ENCODE results near the gene TLL1. TPM values are rescaled to one million over a fixed set of nuclear protein-coding genes. Genes with fewer than 3 reads are reported as not detected.

TLL1 gene
- total and polyA plus RNA-seq, 4 donors, result 0.04 to 0.25 (median 0.05) TPM; not detected in 1

DNA sequence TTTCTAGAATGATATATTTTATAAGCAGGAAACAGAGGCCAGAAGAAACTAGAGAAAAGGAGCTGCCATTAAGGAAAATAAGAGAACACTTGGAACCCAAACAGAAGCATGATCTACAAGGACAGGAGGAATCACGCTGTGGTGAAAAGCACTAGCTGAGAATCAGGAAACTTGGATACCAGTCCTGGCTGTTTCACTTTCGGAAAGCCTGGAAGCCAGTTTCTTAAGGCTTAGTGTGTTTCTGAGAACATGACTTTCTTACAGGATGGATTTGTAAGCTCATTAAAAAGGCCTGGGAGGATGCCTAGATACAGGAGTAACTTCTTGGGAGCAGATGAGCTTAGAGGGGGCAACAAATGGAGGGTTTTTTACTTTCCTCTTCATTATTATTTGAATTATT, 36.9 kb downstream of the TLL1 start:
- Histone ChIP-seq H3K9ac (ENCODE audit: low read depth in 1 of 2, low read length in 2 of 2) (no peak overlapping the region), H3K36me3 (ENCODE audit: control insufficient read depth in 4 of 4, insufficient read depth in 3 of 4, low read depth in 1 of 4, low read length in 3 of 4) (no peaks in the 10 kb centered on the region), H3K27ac (ENCODE audit: low read depth in 1 of 2, low read length in 2 of 2) (no peak overlapping the region), H3K4me3 (ENCODE audit: low read depth in 1 of 3, low read length in 3 of 3) (no peak overlapping the region), H3K27me3 (ENCODE audit: control insufficient read depth in 4 of 4, insufficient read depth in 4 of 4, low read length in 3 of 4) (peaks cover 0 to 2% (median 0%) of the 10 kb centered on the region in 4 donors), H3K9me3 (ENCODE audit: control insufficient read depth in 4 of 4, low read length in 3 of 4) (no peaks in the 10 kb centered on the region), H3K4me1 (ENCODE audit: control insufficient read depth in 4 of 4, insufficient read depth in 4 of 4, low read length in 3 of 4) (no peaks in the 10 kb centered on the region)
- DNase-seq (ENCODE audit: low spot score), result no peak
- WGBS, result 82% methylated on average over 2 of the region's 2 CpGs
- no peak for TF ChIP-seq HNF4A (conservative IDR thresholded peaks at IDR 0.05)
- TF ChIP-seq, protein P1, sequence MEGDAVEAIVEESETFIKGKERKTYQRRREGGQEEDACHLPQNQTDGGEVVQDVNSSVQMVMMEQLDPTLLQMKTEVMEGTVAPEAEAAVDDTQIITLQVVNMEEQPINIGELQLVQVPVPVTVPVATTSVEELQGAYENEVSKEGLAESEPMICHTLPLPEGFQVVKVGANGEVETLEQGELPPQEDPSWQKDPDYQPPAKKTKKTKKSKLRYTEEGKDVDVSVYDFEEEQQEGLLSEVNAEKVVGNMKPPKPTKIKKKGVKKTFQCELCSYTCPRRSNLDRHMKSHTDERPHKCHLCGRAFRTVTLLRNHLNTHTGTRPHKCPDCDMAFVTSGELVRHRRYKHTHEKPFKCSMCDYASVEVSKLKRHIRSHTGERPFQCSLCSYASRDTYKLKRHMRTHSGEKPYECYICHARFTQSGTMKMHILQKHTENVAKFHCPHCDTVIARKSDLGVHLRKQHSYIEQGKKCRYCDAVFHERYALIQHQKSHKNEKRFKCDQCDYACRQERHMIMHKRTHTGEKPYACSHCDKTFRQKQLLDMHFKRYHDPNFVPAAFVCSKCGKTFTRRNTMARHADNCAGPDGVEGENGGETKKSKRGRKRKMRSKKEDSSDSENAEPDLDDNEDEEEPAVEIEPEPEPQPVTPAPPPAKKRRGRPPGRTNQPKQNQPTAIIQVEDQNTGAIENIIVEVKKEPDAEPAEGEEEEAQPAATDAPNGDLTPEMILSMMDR (IDR thresholded peaks at IDR 0.05; ENCODE audit: low read depth, low read length, missing input control), result no peak
- TF ChIP-seq SP1 (IDR thresholded peaks at IDR 0.05), result no peak
- no peak for TF ChIP-seq FOXA1 (IDR thresholded peaks at IDR 0.05)
- TF ChIP-seq, protein P2, sequence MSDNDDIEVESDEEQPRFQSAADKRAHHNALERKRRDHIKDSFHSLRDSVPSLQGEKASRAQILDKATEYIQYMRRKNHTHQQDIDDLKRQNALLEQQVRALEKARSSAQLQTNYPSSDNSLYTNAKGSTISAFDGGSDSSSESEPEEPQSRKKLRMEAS (IDR thresholded peaks at IDR 0.05), result no peak
- no peak for TF ChIP-seq RXRA (IDR thresholded peaks at IDR 0.05)
- TF ChIP-seq, protein P3, sequence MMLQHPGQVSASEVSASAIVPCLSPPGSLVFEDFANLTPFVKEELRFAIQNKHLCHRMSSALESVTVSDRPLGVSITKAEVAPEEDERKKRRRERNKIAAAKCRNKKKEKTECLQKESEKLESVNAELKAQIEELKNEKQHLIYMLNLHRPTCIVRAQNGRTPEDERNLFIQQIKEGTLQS (IDR thresholded peaks at IDR 0.05), result no peak

DNA sequence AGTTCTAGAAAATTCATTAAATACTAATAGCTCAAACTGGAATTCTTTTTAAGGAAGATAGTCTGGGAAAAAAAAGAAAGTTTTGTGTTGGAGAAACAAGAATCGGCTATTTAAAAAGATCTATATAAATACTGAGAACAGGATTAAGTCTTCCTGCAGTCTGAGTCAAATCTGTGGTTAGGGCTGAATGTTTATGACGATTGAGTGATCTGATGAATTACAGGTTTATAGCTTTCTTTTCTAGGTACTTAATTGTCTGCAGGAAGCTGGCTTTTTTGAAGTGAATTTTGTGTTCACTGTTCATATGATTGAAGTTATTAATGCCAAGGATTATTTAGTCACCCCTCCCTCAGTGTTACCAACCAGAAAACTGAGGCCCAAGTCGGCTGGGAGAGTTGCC, 42.2 kb downstream of the TLL1 start:
- no peak for TF ChIP-seq NR2F2 (IDR thresholded peaks at IDR 0.05)
- DNase-seq (ENCODE audit: low spot score), result no peak
- no peaks in the 10 kb centered on the region for H3K9me3 ChIP-seq (ENCODE audit: control insufficient read depth in 4 of 4, low read length in 3 of 4)
- H3K27me3 ChIP-seq (ENCODE audit: control insufficient read depth in 4 of 4, insufficient read depth in 4 of 4, low read length in 3 of 4), result no peaks in the 10 kb centered on the region
- H3K4me3 ChIP-seq (ENCODE audit: low read depth in 1 of 3, low read length in 3 of 3), result no peak overlapping the region
- WGBS, result 52% methylated on average over 3 of the region's 3 CpGs
- H3K36me3 ChIP-seq (ENCODE audit: control insufficient read depth in 4 of 4, insufficient read depth in 3 of 4, low read depth in 1 of 4, low read length in 3 of 4), result no peaks in the 10 kb centered on the region
- H3K27ac ChIP-seq (ENCODE audit: low read depth in 1 of 2, low read length in 2 of 2), result no peak overlapping the region
- H3K9ac ChIP-seq (ENCODE audit: low read depth in 1 of 2, low read length in 2 of 2), result no peak overlapping the region
- H3K4me1 ChIP-seq (ENCODE audit: control insufficient read depth in 4 of 4, insufficient read depth in 4 of 4, low read length in 3 of 4), result no peaks in the 10 kb centered on the region

DNA sequence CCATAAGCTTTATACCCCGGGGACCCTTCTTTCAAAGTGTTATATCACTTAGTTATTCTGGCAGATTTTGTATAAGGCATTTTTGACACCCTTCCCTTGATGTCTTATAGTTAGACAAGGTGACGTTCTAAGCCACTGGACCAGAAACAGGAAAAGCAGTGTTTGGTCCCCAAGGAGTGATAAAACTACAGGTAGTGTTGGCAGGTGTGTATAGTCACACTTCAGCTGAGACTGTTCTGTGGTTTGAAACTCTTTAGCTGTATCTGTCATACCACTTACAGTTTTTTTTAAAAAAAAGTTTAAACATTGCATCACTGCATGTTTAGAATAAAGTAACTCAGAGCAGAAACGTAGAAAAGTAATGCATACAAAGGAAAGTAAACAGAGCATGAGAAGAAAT, 48.5 kb downstream of the TLL1 start:
- no peaks in the 10 kb centered on the region for H3K9me3 ChIP-seq (ENCODE audit: control insufficient read depth in 4 of 4, low read length in 3 of 4)
- no peak overlapping the region for H3K27ac ChIP-seq (ENCODE audit: low read depth in 1 of 2, low read length in 2 of 2)
- no peaks in the 10 kb centered on the region for H3K4me1 ChIP-seq (ENCODE audit: control insufficient read depth in 4 of 4, insufficient read depth in 4 of 4, low read length in 3 of 4)
- 58% methylated on average over 3 of the region's 3 CpGs for WGBS
- peaks cover 0 to 3% (median 0%) of the 10 kb centered on the region in 4 donors for H3K27me3 ChIP-seq (ENCODE audit: control insufficient read depth in 4 of 4, insufficient read depth in 4 of 4, low read length in 3 of 4)
- H3K36me3 ChIP-seq (ENCODE audit: control insufficient read depth in 4 of 4, insufficient read depth in 3 of 4, low read depth in 1 of 4, low read length in 3 of 4), result no peaks in the 10 kb centered on the region
- H3K9ac ChIP-seq (ENCODE audit: low read depth in 1 of 2, low read length in 2 of 2), result no peak overlapping the region
- DNase-seq (ENCODE audit: low spot score), result no peak
- no peak overlapping the region for H3K4me3 ChIP-seq (ENCODE audit: low read depth in 1 of 3, low read length in 3 of 3)
- TF ChIP-seq RXRA (IDR thresholded peaks at IDR 0.05), result no peak
- TF ChIP-seq, protein P4, sequence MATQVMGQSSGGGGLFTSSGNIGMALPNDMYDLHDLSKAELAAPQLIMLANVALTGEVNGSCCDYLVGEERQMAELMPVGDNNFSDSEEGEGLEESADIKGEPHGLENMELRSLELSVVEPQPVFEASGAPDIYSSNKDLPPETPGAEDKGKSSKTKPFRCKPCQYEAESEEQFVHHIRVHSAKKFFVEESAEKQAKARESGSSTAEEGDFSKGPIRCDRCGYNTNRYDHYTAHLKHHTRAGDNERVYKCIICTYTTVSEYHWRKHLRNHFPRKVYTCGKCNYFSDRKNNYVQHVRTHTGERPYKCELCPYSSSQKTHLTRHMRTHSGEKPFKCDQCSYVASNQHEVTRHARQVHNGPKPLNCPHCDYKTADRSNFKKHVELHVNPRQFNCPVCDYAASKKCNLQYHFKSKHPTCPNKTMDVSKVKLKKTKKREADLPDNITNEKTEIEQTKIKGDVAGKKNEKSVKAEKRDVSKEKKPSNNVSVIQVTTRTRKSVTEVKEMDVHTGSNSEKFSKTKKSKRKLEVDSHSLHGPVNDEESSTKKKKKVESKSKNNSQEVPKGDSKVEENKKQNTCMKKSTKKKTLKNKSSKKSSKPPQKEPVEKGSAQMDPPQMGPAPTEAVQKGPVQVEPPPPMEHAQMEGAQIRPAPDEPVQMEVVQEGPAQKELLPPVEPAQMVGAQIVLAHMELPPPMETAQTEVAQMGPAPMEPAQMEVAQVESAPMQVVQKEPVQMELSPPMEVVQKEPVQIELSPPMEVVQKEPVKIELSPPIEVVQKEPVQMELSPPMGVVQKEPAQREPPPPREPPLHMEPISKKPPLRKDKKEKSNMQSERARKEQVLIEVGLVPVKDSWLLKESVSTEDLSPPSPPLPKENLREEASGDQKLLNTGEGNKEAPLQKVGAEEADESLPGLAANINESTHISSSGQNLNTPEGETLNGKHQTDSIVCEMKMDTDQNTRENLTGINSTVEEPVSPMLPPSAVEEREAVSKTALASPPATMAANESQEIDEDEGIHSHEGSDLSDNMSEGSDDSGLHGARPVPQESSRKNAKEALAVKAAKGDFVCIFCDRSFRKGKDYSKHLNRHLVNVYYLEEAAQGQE (IDR thresholded peaks at IDR 0.05), result no peak
- TF ChIP-seq RAD21 (IDR thresholded peaks at IDR 0.05), result no peak
- TF ChIP-seq HNF4G (IDR thresholded peaks at IDR 0.05), result no peak
- TF ChIP-seq FOXA2 (IDR thresholded peaks at IDR 0.05), result no peak
- TF ChIP-seq, protein P3 (IDR thresholded peaks at IDR 0.05), result no peak
- no peak for TF ChIP-seq TAF1 (conservative IDR thresholded peaks at IDR 0.05)
- TF ChIP-seq, protein P1 (IDR thresholded peaks at IDR 0.05; ENCODE audit: low read depth, low read length, missing input control), result no peak
- TF ChIP-seq, protein P2 (IDR thresholded peaks at IDR 0.05), result no peak
